WI38 (cell line): Measurements from ENCODE around the gene CCDC187.

Experiments
- H3K4me3 ChIP-seq: 2 replicates; pipeline ENCODE4 v1.5.1; 2011; ENCODE audit warnings: low read depth, mild to moderate bottlenecking, control low read depth, low read length
- CTCF ChIP-seq: IDR thresholded peaks from 2 replicates; pipeline ENCODE4 v1.5.1; 2012; ENCODE audit warnings: low read depth, mild to moderate bottlenecking, control low read depth, low read length

CCDC187 gene

GRCh38 chr9:136318776-136319241, 14.9 kb upstream of the CCDC187 start:
- no peak for TF ChIP-seq CTCF
- H3K4me3 ChIP-seq: no peak overlapping the region

- H3K4me3 ChIP-seq: no peak overlapping the region
- no peak for TF ChIP-seq CTCF
Measured at GRCh38 chr9:136318111-136318775, 14.3 kb upstream of the CCDC187 start.

GRCh38 chr9:136317695-136318094, 13.8 kb upstream of the CCDC187 start:
- no peak for TF ChIP-seq CTCF

GRCh38 chr9:136316896-136317676, 13.2 kb upstream of the CCDC187 start:
- no peak overlapping the region for H3K4me3 ChIP-seq
- TF ChIP-seq CTCF: no peak

More at GRCh38 chr9:136317695-136318094, 13.8 kb upstream of the CCDC187 start:
- no peak overlapping the region for H3K4me3 ChIP-seq

GRCh38 chr9:136316271-136316751, 12.4 kb upstream of the CCDC187 start:
- no peak for TF ChIP-seq CTCF
- no peak overlapping the region for H3K4me3 ChIP-seq

GRCh38 chr9:136314944-136315343, 11.1 kb upstream of the CCDC187 start:
- no peak for TF ChIP-seq CTCF

GRCh38 chr9:136314056-136314416, 10.1 kb upstream of the CCDC187 start:
- H3K4me3 ChIP-seq: no peak overlapping the region
- TF ChIP-seq CTCF: no peak

More at GRCh38 chr9:136314944-136315343, 11.1 kb upstream of the CCDC187 start:
- no peak overlapping the region for H3K4me3 ChIP-seq
